Inferior parietal cortex (tissue), 1 donor: ENCODE results near the gene CDKL4.
"Not testable (repeated sequence)": the region's sequence is repeated elsewhere in the genome, so short reads cannot be mapped to it uniquely, and the experiment has no call there.

ENCODE experiments used
- DNase-seq: peaks from one replicate; pipeline ENCODE4 v3.0.0-alpha.2; 2016; ENCODE audit errors: extremely low spot score

CDKL4 gene

GRCh38 chr2:39243469-39244123 lies at the start of gene CDKL4:
Gene CDKL4, minus strand, starts transcription at chr2:39243970.
- no peak for DNase-seq

- DNase-seq: no peak
These were observed 46.7 kb upstream of the CDKL4 start for GRCh38 chr2:39290433-39290832.

- DNase-seq: no peak
These were observed 45.8 kb upstream of the CDKL4 start for GRCh38 chr2:39289609-39290008.

- no peak for DNase-seq
These were observed 39.8 kb upstream of the CDKL4 start for GRCh38 chr2:39283561-39283960.

- no peak for DNase-seq
These were observed 37.6 kb upstream of the CDKL4 start for GRCh38 chr2:39281391-39281790.

- DNase-seq: no peak
These were observed 31.2 kb upstream of the CDKL4 start for GRCh38 chr2:39275016-39275415.

GRCh38 chr2:39269941-39270340 lies 26.2 kb upstream of the CDKL4 start:
- DNase-seq: no peak

GRCh38 chr2:39266916-39267434 lies 23.2 kb upstream of the CDKL4 start:
- no peak for DNase-seq

- no peak for DNase-seq
These were observed 22.5 kb upstream of the CDKL4 start for GRCh38 chr2:39266139-39266805.

- DNase-seq: no peak
These were observed 21.5 kb upstream of the CDKL4 start for GRCh38 chr2:39265315-39265714.

- no peak for DNase-seq
These were observed 21.0 kb upstream of the CDKL4 start for GRCh38 chr2:39264733-39265132.

- DNase-seq: no peak
These were observed 16.3 kb upstream of the CDKL4 start for GRCh38 chr2:39260087-39260486.

- DNase-seq: no peak
These were observed 12.3 kb upstream of the CDKL4 start for GRCh38 chr2:39256040-39256439.

GRCh38 chr2:39252888-39253518 lies 9.2 kb upstream of the CDKL4 start:
- no peak for DNase-seq

- DNase-seq: no peak
These were observed 3.8 kb upstream of the CDKL4 start for GRCh38 chr2:39247512-39248043.

GRCh38 chr2:39246382-39246980 lies 2.7 kb upstream of the CDKL4 start:
- DNase-seq: no peak

GRCh38 chr2:39244963-39245625 lies 1.3 kb upstream of the CDKL4 start:
- not testable (repeated sequence) for DNase-seq

- not testable (repeated sequence) for DNase-seq
These were observed 582 bp upstream of the CDKL4 start for GRCh38 chr2:39244241-39244862.

GRCh38 chr2:39241588-39241987 lies 2.2 kb downstream of the CDKL4 start:
- DNase-seq: no peak

GRCh38 chr2:39240758-39241157 lies 3.0 kb downstream of the CDKL4 start:
- no peak for DNase-seq

- no peak for DNase-seq
These were observed 9.0 kb downstream of the CDKL4 start for GRCh38 chr2:39234754-39235153.
